Endodermal cell (in vitro differentiated cells): ENCODE results near the gene AP1S1. TPM values are rescaled to one million over a fixed set of nuclear protein-coding genes. Genes with fewer than 3 reads are reported as not detected.
"Not testable (repeated sequence)": the region's sequence is repeated elsewhere in the genome, so short reads cannot be mapped to it uniquely, and the experiment has no call there.

ENCODE experiments used
- DNase-seq: peaks from one replicate; pipeline ENCODE4 v3.0.0-alpha.2; 2017
- H3K27ac ChIP-seq: 2 replicates; pipeline ENCODE4 v1.5.1; 2013; ENCODE audit warnings: mild to moderate bottlenecking, low read depth, low read length, moderate library complexity
- H3K27me3 ChIP-seq: 2 replicates; pipeline ENCODE4 v1.6.1; 2013; ENCODE audit warnings: mild to moderate bottlenecking, low read length, moderate library complexity; ENCODE audit not compliant: insufficient read depth, control insufficient read depth, poor library complexity, severe bottlenecking
- H3K36me3 ChIP-seq: 2 replicates; pipeline ENCODE4 v1.7.0; 2013; ENCODE audit warnings: mild to moderate bottlenecking, low read length, moderate library complexity; ENCODE audit not compliant: control insufficient read depth, insufficient read depth
- H3K4me1 ChIP-seq: one replicate; pipeline ENCODE4 v1.7.0; 2013; ENCODE audit warnings: low read length; ENCODE audit not compliant: control insufficient read depth, insufficient read depth
- H3K4me3 ChIP-seq: 2 replicates; pipeline ENCODE4 v1.5.1; 2013; ENCODE audit warnings: mild to moderate bottlenecking, low read length, moderate library complexity
- H3K9ac ChIP-seq: 2 replicates; pipeline ENCODE4 v1.6.1; 2013; ENCODE audit warnings: mild to moderate bottlenecking, low read length, moderate library complexity; ENCODE audit not compliant: poor library complexity, severe bottlenecking; ENCODE audit errors: extremely low read depth
- H3K9me3 ChIP-seq: 2 replicates; pipeline ENCODE4 v1.6.1; 2013; ENCODE audit warnings: mild to moderate bottlenecking, low read length, moderate library complexity; ENCODE audit not compliant: control insufficient read depth
- H3K27ac Mint-ChIP-seq: 2 replicates; pipeline ENCODE4 v1.8.0; 2020; ENCODE audit warnings: mixed read lengths
- H3K27me3 Mint-ChIP-seq: 2 replicates; pipeline ENCODE4 v1.8.0; 2021; ENCODE audit warnings: mild to moderate bottlenecking, mixed read lengths; ENCODE audit not compliant: insufficient read depth
- H3K36me3 Mint-ChIP-seq: 2 replicates; pipeline ENCODE4 v1.8.0; 2020; ENCODE audit warnings: low read depth, mixed read lengths
- H3K4me1 Mint-ChIP-seq: 2 replicates; pipeline ENCODE4 v1.8.0; 2020; ENCODE audit warnings: mixed read lengths
- H3K4me3 Mint-ChIP-seq: 2 replicates; pipeline ENCODE4 v1.8.0; 2020; ENCODE audit warnings: mild to moderate bottlenecking, moderate library complexity, mixed read lengths
- H3K9me3 Mint-ChIP-seq: 2 replicates; pipeline ENCODE4 v1.8.0; 2020; ENCODE audit warnings: mild to moderate bottlenecking, mixed read lengths
- CTCF ChIP-seq: fragments of 200-600 bp; sonication (generic); conservative IDR thresholded peaks from 2 replicates; pipeline ENCODE4 v1.5.0; 2021; ENCODE audit warnings: antibody characterized with exemption, mild to moderate bottlenecking
- WGBS, 2 experiments: methylation state at CpG; one replicate each; pipeline versions ENCODE4 v1.1.5 to v1.1.7; 2013; ENCODE audit warnings: missing lambda C conversion rate in 2 of 2, mixed read lengths in 1 of 2; ENCODE audit not compliant: insufficient coverage in 1 of 2, insufficient read length in 1 of 2; 5-methylcytosine and 5-hydroxymethylcytosine counted together
- total RNA-seq, 2 donors: library from RNA; stranded (reverse); fragmentation: NEBNext Ultra II Directional in 1 of 2; extraction: Animal tissue kit (Norgen Biotek cat#: 25700) in 1 of 2; gene quantifications; 2 replicates in 1 of 2; 3 replicates in 1 of 2; pipeline ENCODE4 v1.2.1, GENCODE V29; 2021

The AP1S1 gene
- total RNA-seq, 2 donors from 2014 or later: 43.8 to 50.2 TPM

DNA sequence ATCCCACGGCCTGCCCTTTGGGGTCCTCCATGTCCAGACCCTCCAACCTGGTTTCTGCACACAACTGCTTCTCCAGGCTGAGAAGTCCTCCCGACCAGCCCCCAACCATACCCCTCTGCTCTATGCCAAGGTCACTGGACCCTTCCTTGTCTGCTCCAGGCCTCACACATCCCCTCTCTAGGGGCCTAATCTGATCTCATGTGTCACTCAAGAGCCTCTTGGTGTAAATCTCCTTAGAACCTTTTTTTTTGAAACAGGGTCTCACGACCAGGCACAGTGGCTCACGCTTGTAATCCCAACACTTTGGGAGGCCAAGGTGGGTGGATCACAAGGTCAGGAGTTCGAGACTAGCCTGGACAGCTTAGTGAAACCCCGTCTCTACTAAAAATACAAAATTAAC is 44.9 kb upstream of the AP1S1 start:
- Mint-ChIP-seq H3K36me3 (no peaks in the 10 kb centered on the region), H3K9me3 (no peaks in the 10 kb centered on the region)
- DNase-seq: no peak

DNA sequence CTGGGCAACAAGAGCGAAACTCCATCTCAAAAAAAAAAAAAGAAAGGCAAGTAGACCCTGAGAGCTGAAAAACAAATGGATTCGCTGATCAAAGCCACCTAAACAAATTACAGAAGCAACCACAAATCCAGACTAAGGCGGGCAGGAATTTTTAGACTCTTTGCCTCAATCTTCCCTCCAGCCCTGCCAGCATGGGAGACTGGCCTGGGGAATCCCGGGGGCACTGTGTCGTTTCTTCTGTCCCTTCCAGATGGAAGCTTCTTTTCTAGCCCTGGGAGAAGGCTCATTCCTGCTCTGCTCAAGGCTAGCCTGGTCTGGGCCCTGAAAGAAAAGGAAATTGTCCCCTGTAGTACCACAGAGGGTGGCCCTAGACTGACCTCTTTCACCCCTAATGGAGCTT is 43.0 kb upstream of the AP1S1 start:
- Histone ChIP-seq H3K9ac (no peak overlapping the region), H3K27me3 (no peaks in the 10 kb centered on the region), H3K4me3 (no peak overlapping the region), H3K4me1 (no peaks in the 10 kb centered on the region), H3K36me3 (no peaks in the 10 kb centered on the region), H3K9me3 (no peaks in the 10 kb centered on the region), H3K27ac (no peak overlapping the region)
- H3K27ac Mint-ChIP-seq: no peak overlapping the region
- no peak for TF ChIP-seq CTCF
- H3K4me3 Mint-ChIP-seq: no peak overlapping the region
- H3K9me3 Mint-ChIP-seq: no peaks in the 10 kb centered on the region
- H3K4me1 Mint-ChIP-seq: no peaks in the 10 kb centered on the region
- peaks cover 2% of the 10 kb centered on the region for H3K27me3 Mint-ChIP-seq
- 88 to 93% methylated on average over 3 to 5 of the region's 5 CpGs for whole genome bisulfite sequencing, 2 experiments
- H3K36me3 Mint-ChIP-seq: no peaks in the 10 kb centered on the region
- DNase-seq: no peak

More for the DNA sequence above, 44.9 kb upstream of the AP1S1 start:
- no peak overlapping the region for H3K9ac ChIP-seq
- no peaks in the 10 kb centered on the region for H3K27me3 ChIP-seq
- H3K4me3 Mint-ChIP-seq: no peak overlapping the region
- WGBS, 2 experiments: 79 to 90% methylated on average over 5 to 6 of the region's 6 CpGs
- no peaks in the 10 kb centered on the region for H3K9me3 ChIP-seq
- TF ChIP-seq CTCF: no peak
- no peak overlapping the region for H3K4me3 ChIP-seq
- H3K36me3 ChIP-seq: no peaks in the 10 kb centered on the region
- H3K4me1 ChIP-seq: no peaks in the 10 kb centered on the region
- H3K27me3 Mint-ChIP-seq: peaks cover 2% of the 10 kb centered on the region
- H3K27ac Mint-ChIP-seq: no peak overlapping the region
- no peak overlapping the region for H3K27ac ChIP-seq
- H3K4me1 Mint-ChIP-seq: no peaks in the 10 kb centered on the region

- no peaks in the 10 kb centered on the region for H3K9me3 Mint-ChIP-seq
- H3K4me3 Mint-ChIP-seq: no peak overlapping the region
- no peak for DNase-seq
- H3K36me3 ChIP-seq: no peaks in the 10 kb centered on the region
- no peak overlapping the region for H3K4me3 ChIP-seq
- no peaks in the 10 kb centered on the region for H3K9me3 ChIP-seq
- no peaks in the 10 kb centered on the region for H3K4me1 Mint-ChIP-seq
- peaks cover 2% of the 10 kb centered on the region for H3K27me3 Mint-ChIP-seq
- no peak overlapping the region for H3K9ac ChIP-seq
- WGBS, 2 experiments: 90% methylated on average over 8 to 11 of the region's 11 CpGs
- H3K27ac ChIP-seq: no peak overlapping the region
- H3K4me1 ChIP-seq: no peaks in the 10 kb centered on the region
- no peak overlapping the region for H3K27ac Mint-ChIP-seq
- H3K36me3 Mint-ChIP-seq: no peaks in the 10 kb centered on the region
- no peaks in the 10 kb centered on the region for H3K27me3 ChIP-seq
- no peak for TF ChIP-seq CTCF
Measured at GRCh38 chr7:101112233-101112632, 42.0 kb upstream of the AP1S1 start.

GRCh38 chr7:101113140-101113539 is 41.1 kb upstream of the AP1S1 start:
- H3K9ac ChIP-seq, H3K27me3 Mint-ChIP-seq, H3K4me1 ChIP-seq, DNase-seq, H3K9me3 Mint-ChIP-seq, H3K36me3 Mint-ChIP-seq, H3K9me3 ChIP-seq, H3K4me3 Mint-ChIP-seq, H3K36me3 ChIP-seq, H3K27me3 ChIP-seq, H3K27ac ChIP-seq, H3K27ac Mint-ChIP-seq, H3K4me3 ChIP-seq, H3K4me1 Mint-ChIP-seq: not testable (repeated sequence)
- WGBS, 2 experiments: 90 to 93% methylated on average over 4 to 7 of the region's 7 CpGs
